Fibroblast of lung (primary cell): ENCODE measurements around the gene PPIG. TPM values are rescaled to one million over a fixed set of nuclear protein-coding genes. Genes with fewer than 3 reads are reported as not detected.

Experiments used
- DNase-seq, 2 donors: peaks; one replicate each; pipeline versions ENCODE4 v3.0.0 to v3.0.0-alpha.2; 2010; ENCODE audit warnings: low read depth in 2 of 2
- H2AFZ ChIP-seq: 2 replicates; pipeline ENCODE4 v1.5.1; 2012; ENCODE audit warnings: low read length, control low read depth, inconsistent platforms
- H3K27ac ChIP-seq: 2 replicates; pipeline ENCODE4 v1.5.1; 2011; ENCODE audit warnings: low read length, control low read depth; ENCODE audit not compliant: insufficient read depth
- H3K27me3 ChIP-seq: 2 replicates; pipeline ENCODE4 v1.5.1; 2011; ENCODE audit warnings: mild to moderate bottlenecking, low read length; ENCODE audit not compliant: control insufficient read depth, insufficient read depth
- H3K36me3 ChIP-seq: 2 replicates; pipeline ENCODE4 v1.5.1; 2011; ENCODE audit warnings: low read length; ENCODE audit not compliant: control insufficient read depth, insufficient read depth
- H3K4me1 ChIP-seq: 2 replicates; pipeline ENCODE4 v1.5.1; 2011; ENCODE audit warnings: low read length; ENCODE audit not compliant: control insufficient read depth, insufficient read depth; ENCODE audit errors: extremely low read depth
- H3K4me2 ChIP-seq: 2 replicates; pipeline ENCODE4 v1.5.1; 2011; ENCODE audit warnings: low read length, control low read depth; ENCODE audit not compliant: insufficient read depth; ENCODE audit errors: extremely low read depth
- H3K4me3 ChIP-seq, 4 experiments: fragments of 200-600 bp in 1 of 4; sonication (generic) in 1 of 4; replicated peaks in 1 of 4; 2 replicates each; pipeline ENCODE4 v1.5.1; 2011 to 2016; ENCODE audit warnings: low read length in 4 of 4, low read depth in 3 of 4, mild to moderate bottlenecking in 3 of 4, control low read depth in 2 of 4, inconsistent platforms in 1 of 4, mixed read lengths in 1 of 4; ENCODE audit not compliant: insufficient read depth in 1 of 4; ENCODE audit errors: control extremely low read depth in 1 of 4
- H3K79me2 ChIP-seq: 2 replicates; pipeline ENCODE4 v1.5.1; 2012; ENCODE audit warnings: mild to moderate bottlenecking, low read length, inconsistent platforms; ENCODE audit not compliant: control insufficient read depth, insufficient read depth
- H3K9ac ChIP-seq: 2 replicates; pipeline ENCODE4 v1.5.1; 2011; ENCODE audit warnings: mild to moderate bottlenecking, low read length, control low read depth; ENCODE audit not compliant: insufficient read depth
- H3K9me3 ChIP-seq: 2 replicates; pipeline ENCODE4 v1.5.1; 2012; ENCODE audit warnings: low read depth, low read length; ENCODE audit not compliant: control insufficient read depth, insufficient read depth
- H4K20me1 ChIP-seq: 2 replicates; pipeline ENCODE4 v1.5.1; 2011; ENCODE audit warnings: low read length; ENCODE audit not compliant: control insufficient read depth, insufficient read depth; ENCODE audit errors: extremely low read depth
- EZH2 ChIP-seq: IDR thresholded peaks from 2 replicates; pipeline ENCODE4 v1.5.1; 2012; ENCODE audit warnings: low read length, control low read depth, mild to moderate bottlenecking; ENCODE audit errors: missing control alignments
- polyA plus RNA-seq, 2 donors: library from polyadenylated mRNA; depleted of rRNA in 1 of 2; stranded (reverse) in 1 of 2; unstranded in 1 of 2; fragments of >200 nt; gene quantifications; 2 replicates each; pipeline ENCODE4 v1.2.1, GENCODE V29; 2011 to 2012; ENCODE audit warnings: missing spikeins in 1 of 2
- total RNA-seq: library from RNA; depleted of rRNA; stranded (reverse); fragments of >200 nt; gene quantifications from 2 replicates; pipeline ENCODE4 v1.2.1, GENCODE V29; 2014
- TF ChIP-seq, protein P1 (sequence below), 2 donors: IDR thresholded peaks in 1 of 2; conservative IDR thresholded peaks in 1 of 2; 1 replicate in 1 of 2; 2 replicates in 1 of 2; pipeline ENCODE4 v1.5.1; 2011 to 2012; ENCODE audit warnings: low read length in 2 of 2, control low read depth in 1 of 2, inconsistent platforms in 1 of 2, low read depth in 1 of 2, mild to moderate bottlenecking in 1 of 2

Gene PPIG
- total and polyA plus RNA-seq, 2 donors (not counting 1 experiment from before 2014, with no cell fraction given): 31.7 to 45.5 TPM

GRCh38 chr2:169673106-169673505 lies 89.0 kb downstream of the PPIG start:
- DNase-seq: no peak
- no peak overlapping the region for H3K27ac ChIP-seq
- H3K4me1 ChIP-seq: no peaks in the 10 kb centered on the region
- H3K4me3 ChIP-seq: no peak overlapping the region
- no peaks in the 10 kb centered on the region for H3K9me3 ChIP-seq
- no peaks in the 10 kb centered on the region for H3K79me2 ChIP-seq
- H3K4me2 ChIP-seq: no peak overlapping the region
- no peak overlapping the region for H2AFZ ChIP-seq
- TF ChIP-seq, protein P1, sequence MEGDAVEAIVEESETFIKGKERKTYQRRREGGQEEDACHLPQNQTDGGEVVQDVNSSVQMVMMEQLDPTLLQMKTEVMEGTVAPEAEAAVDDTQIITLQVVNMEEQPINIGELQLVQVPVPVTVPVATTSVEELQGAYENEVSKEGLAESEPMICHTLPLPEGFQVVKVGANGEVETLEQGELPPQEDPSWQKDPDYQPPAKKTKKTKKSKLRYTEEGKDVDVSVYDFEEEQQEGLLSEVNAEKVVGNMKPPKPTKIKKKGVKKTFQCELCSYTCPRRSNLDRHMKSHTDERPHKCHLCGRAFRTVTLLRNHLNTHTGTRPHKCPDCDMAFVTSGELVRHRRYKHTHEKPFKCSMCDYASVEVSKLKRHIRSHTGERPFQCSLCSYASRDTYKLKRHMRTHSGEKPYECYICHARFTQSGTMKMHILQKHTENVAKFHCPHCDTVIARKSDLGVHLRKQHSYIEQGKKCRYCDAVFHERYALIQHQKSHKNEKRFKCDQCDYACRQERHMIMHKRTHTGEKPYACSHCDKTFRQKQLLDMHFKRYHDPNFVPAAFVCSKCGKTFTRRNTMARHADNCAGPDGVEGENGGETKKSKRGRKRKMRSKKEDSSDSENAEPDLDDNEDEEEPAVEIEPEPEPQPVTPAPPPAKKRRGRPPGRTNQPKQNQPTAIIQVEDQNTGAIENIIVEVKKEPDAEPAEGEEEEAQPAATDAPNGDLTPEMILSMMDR (conservative IDR thresholded peaks at IDR 0.05 in 1 of 2, IDR thresholded peaks at IDR 0.05 in 1 of 2; ENCODE audit: low read depth in 1 of 2, low read length in 2 of 2): no peak
- no peak for TF ChIP-seq EZH2
- H4K20me1 ChIP-seq: no peaks in the 10 kb centered on the region
- no peaks in the 10 kb centered on the region for H3K27me3 ChIP-seq
- no peak overlapping the region for H3K9ac ChIP-seq
- H3K36me3 ChIP-seq: no peaks in the 10 kb centered on the region

- Histone ChIP-seq H3K27me3 (no peaks in the 10 kb centered on the region), H3K79me2 (no peaks in the 10 kb centered on the region), H3K36me3 (no peaks in the 10 kb centered on the region), H3K9me3 (no peaks in the 10 kb centered on the region), H3K9ac (no peak overlapping the region), H3K4me3 (no peak overlapping the region), H2AFZ (no peak overlapping the region), H3K4me2 (no peak overlapping the region), H3K4me1 (no peaks in the 10 kb centered on the region), H4K20me1 (no peaks in the 10 kb centered on the region), H3K27ac (no peak overlapping the region)
- no peak for DNase-seq
- TF ChIP-seq EZH2: no peak
- TF ChIP-seq, protein P1 (conservative IDR thresholded peaks at IDR 0.05 in 1 of 2, IDR thresholded peaks at IDR 0.05 in 1 of 2; ENCODE audit: low read depth in 1 of 2, low read length in 2 of 2): no peak
Measured at GRCh38 chr2:169673921-169674320, 89.8 kb downstream of the PPIG start.

- no peak overlapping the region for H3K4me2 ChIP-seq
- H3K4me1 ChIP-seq: no peaks in the 10 kb centered on the region
- TF ChIP-seq, protein P1 (conservative IDR thresholded peaks at IDR 0.05 in 1 of 2, IDR thresholded peaks at IDR 0.05 in 1 of 2; ENCODE audit: low read depth in 1 of 2, low read length in 2 of 2): peak in 1 of 2 donors; percentile 19
- TF ChIP-seq EZH2: no peak
- no peak for DNase-seq
- no peak overlapping the region for H2AFZ ChIP-seq
- H3K9me3 ChIP-seq: no peaks in the 10 kb centered on the region
- H3K36me3 ChIP-seq: no peaks in the 10 kb centered on the region
- no peaks in the 10 kb centered on the region for H3K27me3 ChIP-seq
- H4K20me1 ChIP-seq: no peaks in the 10 kb centered on the region
- H3K4me3 ChIP-seq: no peak overlapping the region
- H3K9ac ChIP-seq: no peak overlapping the region
- no peak overlapping the region for H3K27ac ChIP-seq
- H3K79me2 ChIP-seq: no peaks in the 10 kb centered on the region
Measured at GRCh38 chr2:169676357-169676756, 92.2 kb downstream of the PPIG start.
